GM12892 (cell line): ENCODE data around the gene RBM33.

Source experiments
- POLR2A ChIP-seq: IDR thresholded peaks from 2 replicates; pipeline ENCODE4 v1.6.1; 2011; ENCODE audit warnings: low read depth, low read length, control low read depth
- POLR2AphosphoS5 ChIP-seq: IDR thresholded peaks from 2 replicates; pipeline ENCODE4 v1.6.1; 2011; ENCODE audit warnings: low read depth, low read length, control low read depth
- TAF1 ChIP-seq: IDR thresholded peaks from 2 replicates; pipeline ENCODE4 v1.6.1; 2011; ENCODE audit warnings: low read depth, mild to moderate bottlenecking, control low read depth, low read length, borderline replicate concordance

DNA sequence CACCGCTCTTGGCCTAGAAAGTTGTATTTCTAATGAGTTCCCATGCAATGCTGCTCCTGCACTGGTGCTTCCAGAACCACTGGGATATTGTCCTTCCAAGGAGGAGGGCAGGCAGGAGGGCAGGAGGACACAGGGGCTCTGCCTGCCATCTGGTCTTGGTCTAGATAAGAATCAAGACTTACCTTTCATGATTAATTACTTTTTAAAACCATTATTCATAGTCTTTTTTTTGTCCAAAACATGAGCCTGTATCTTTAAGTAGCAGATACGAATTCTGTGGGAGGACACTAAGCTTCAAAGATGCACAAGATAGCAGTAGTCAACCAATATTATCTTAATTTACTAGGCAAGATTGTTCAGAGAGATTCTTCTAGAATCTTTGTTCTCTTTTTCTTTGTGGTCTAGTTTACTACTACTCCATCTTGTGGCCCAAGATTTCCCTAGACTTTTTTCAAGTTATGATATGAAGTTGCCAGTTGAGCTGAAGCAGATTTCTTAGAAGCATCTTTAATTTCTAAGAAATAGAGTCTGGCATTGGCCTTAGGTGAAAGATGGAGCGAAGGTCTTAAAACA is 57.6 kb downstream of the RBM33 start:
- no peak for TF ChIP-seq POLR2A
- no peak for TF ChIP-seq POLR2AphosphoS5
- no peak for TF ChIP-seq TAF1
